K562 (cell line): ENCODE data around the gene LRP1B. TPM values are rescaled to one million over a fixed set of nuclear protein-coding genes. Genes with fewer than 3 reads are reported as not detected.

ENCODE experiments used
- ATAC-seq: fragments of 200-7000 bp; cut with Tn5 transposase; 3 replicates; pipeline ENCODE4 v1.9.1; 2020; ENCODE audit warnings: moderate library complexity
- BruUV-seq: library from RNA; stranded (reverse); fragments of 400-500 nt; replicated peaks from 2 replicates; lab custom pipeline; 2021; lab: Mats Ljungman, UMichigan
- CTCF ChIA-PET: fragments of 300-600 bp; formaldehyde crosslinking; extraction: SDS; loops from one replicate; lab custom pipeline; 2021; ENCODE audit warnings: low intra/inter-chr PET ratio; lab: Yijun Ruan, JAX
- POLR2A ChIA-PET: fragments of 300-600, 350-650 bp; sonication (Branson Sonifier 250); formaldehyde crosslinking; extraction: SDS; loops from one replicate; lab custom pipeline; 2021; ENCODE audit warnings: antibody characterized with exemption, inconsistent platforms; lab: Yijun Ruan, JAX
- DNase-seq, 4 experiments: peaks; one replicate each; pipeline versions ENCODE4 v3.0.0 to v3.0.0-alpha.2; 2011 to 2018; ENCODE audit warnings: low spot score in 3 of 4, mixed read lengths in 3 of 4; ENCODE audit errors: extremely low read depth in 1 of 4
- FAIRE-seq: peaks from 2 replicates; lab custom pipeline; 2011; peaks lifted over from hg19 to GRCh38; lab: Jason Lieb, UNC
- H2AFZ ChIP-seq: 2 replicates; pipeline ENCODE4 v1.6.0; 2011; ENCODE audit warnings: low read depth, low read length, control low read depth, inconsistent platforms
- H3K27ac ChIP-seq: fragments of 200-600 bp; 3 replicates; pipeline ENCODE4 v1.8.0; 2011; ENCODE audit warnings: low read depth, mild to moderate bottlenecking, control low read depth, inconsistent platforms, low read length, moderate library complexity, mixed read lengths; ENCODE audit errors: extremely low read depth
- H3K27me3 ChIP-seq, 2 experiments: fragments of 300-600 bp in 1 of 2; 2 replicates in 1 of 2; 3 replicates in 1 of 2; pipeline versions ENCODE4 v1.6.0 to v1.8.0; 2011; ENCODE audit warnings: inconsistent platforms in 2 of 2, low read length in 2 of 2, mild to moderate bottlenecking in 1 of 2, mixed read lengths in 1 of 2, moderate library complexity in 1 of 2; ENCODE audit not compliant: control insufficient read depth in 2 of 2, insufficient read depth in 2 of 2
- H3K36me3 ChIP-seq: fragments of 300-600 bp; 3 replicates; pipeline ENCODE4 v1.8.0; 2011; ENCODE audit warnings: mild to moderate bottlenecking, low read length, inconsistent platforms; ENCODE audit not compliant: control insufficient read depth, insufficient read depth
- H3K4me1 ChIP-seq, 2 experiments: fragments of 200-600 bp in 1 of 2; replicated peaks in 1 of 2; 2 replicates in 1 of 2; 3 replicates in 1 of 2; pipeline versions ENCODE4 v1.5.1 to v1.8.0; 2011; ENCODE audit warnings: inconsistent platforms in 2 of 2, low read length in 2 of 2, mild to moderate bottlenecking in 1 of 2, mixed read lengths in 1 of 2, moderate library complexity in 1 of 2; ENCODE audit not compliant: control insufficient read depth in 2 of 2, insufficient read depth in 2 of 2
- H3K4me2 ChIP-seq: 2 replicates; pipeline ENCODE4 v1.6.1; 2011; ENCODE audit warnings: low read length, control low read depth, inconsistent platforms, mixed read lengths; ENCODE audit not compliant: insufficient read depth
- H3K4me3 ChIP-seq: fragments of 200-600 bp; sonication (generic), shearing (Covaris generic); 2 replicates; pipeline ENCODE4 v1.5.1; 2016; ENCODE audit warnings: control low read depth, inconsistent platforms
- H3K79me2 ChIP-seq: fragments of 200-600 bp; 3 replicates; pipeline ENCODE4 v1.8.0; 2011; ENCODE audit warnings: low read length, inconsistent platforms; ENCODE audit not compliant: control insufficient read depth, insufficient read depth
- H3K9ac ChIP-seq, 2 experiments: 2 replicates each; pipeline versions ENCODE4 v1.6.0 to v1.6.1; 2011; ENCODE audit warnings: low read depth in 2 of 2, low read length in 2 of 2, control low read depth in 1 of 2, inconsistent platforms in 1 of 2, mild to moderate bottlenecking in 1 of 2, mixed read lengths in 1 of 2; ENCODE audit not compliant: insufficient read depth in 1 of 2
- H3K9me1 ChIP-seq: one replicate; pipeline ENCODE4 v1.6.0; 2011; ENCODE audit warnings: inconsistent platforms, mild to moderate bottlenecking, low read length, moderate library complexity; ENCODE audit not compliant: control insufficient read depth, insufficient read depth
- H3K9me3 ChIP-seq: replicated peaks from 2 replicates; pipeline ENCODE4 v1.5.1; 2011; ENCODE audit warnings: low read depth, low read length, inconsistent platforms; ENCODE audit not compliant: control insufficient read depth, insufficient read depth
- H4K20me1 ChIP-seq: replicated peaks from 2 replicates; pipeline ENCODE4 v1.6.1; 2011; ENCODE audit warnings: low read length, inconsistent platforms, mixed read lengths; ENCODE audit not compliant: control insufficient read depth, insufficient read depth
- ATF6 ChIP-seq: sonication (generic); formaldehyde crosslinking; IDR thresholded peaks from 2 replicates; pipeline ENCODE4 v1.4.0; 2020; ENCODE audit warnings: mild to moderate bottlenecking, missing genetic modification reagents
- HCFC1 ChIP-seq: IDR thresholded peaks from 2 replicates; pipeline ENCODE4 v1.6.1; 2012; ENCODE audit warnings: low read depth, low read length, improper control_type of control experiment
- NELFE ChIP-seq: IDR thresholded peaks from 2 replicates; pipeline ENCODE4 v1.6.1; 2011; ENCODE audit warnings: mild to moderate bottlenecking; ENCODE audit not compliant: insufficient read depth, insufficient read length
- RB1 ChIP-seq: fragments of 450-650 bp; IDR thresholded peaks from 2 replicates; pipeline ENCODE4 v1.6.1; 2017; ENCODE audit warnings: low read depth, mild to moderate bottlenecking
- STAT5A ChIP-seq: IDR thresholded peaks from 2 replicates; pipeline ENCODE4 v1.6.1; 2012; ENCODE audit warnings: low read length, inconsistent platforms, borderline replicate concordance
- WHSC1 ChIP-seq: IDR thresholded peaks from one replicate; pipeline ENCODE4 v1.6.1; 2012; ENCODE audit warnings: low read length, control low read depth, inconsistent platforms
- XRCC5 ChIP-seq: fragments of 200-400 bp; formaldehyde crosslinking; IDR thresholded peaks from 2 replicates; pipeline ENCODE4 v1.6.1; 2017; ENCODE audit warnings: low read depth, mild to moderate bottlenecking, low read length
- ZNF764 ChIP-seq: fragments of 250-450 bp; sonication (Bioruptor Pico); IDR thresholded peaks from 2 replicates; pipeline ENCODE4 v1.4.0; 2020; ENCODE audit warnings: low read depth, mild to moderate bottlenecking, moderate library complexity
- in situ Hi-C: fragments of 300-500 bp; cut with MboI; formaldehyde crosslinking; loops from 4 replicates; pipeline ENCODE4 v1.15.0; 2018; ENCODE audit warnings: inconsistent platforms, mixed read lengths
- intact Hi-C: fragments of 100-400 bp; cut with micrococcal nuclease; formaldehyde crosslinking; loops from 2 replicates; pipeline ENCODE4 v1.14.2; 2022
- polyA plus RNA-seq, 8 experiments: library from polyadenylated mRNA; depleted of rRNA in 4 of 8; stranded (reverse) in 5 of 8; unstranded in 3 of 8; fragments of >200 nt; fragmentation: Nextera tagmentation in 2 of 8; fragmentation: Illumina TruSeq in 1 of 8; extraction: Ambion mirVana in 2 of 8; extraction: Trizol in 1 of 8; gene quantifications; 2 replicates each; pipeline versions ENCODE4 v1.2.1 to v1.2.3, GENCODE V29; 2011 to 2014; ENCODE audit warnings: inconsistent platforms in 1 of 8, missing spikeins in 1 of 8
- total RNA-seq, 7 experiments: library from RNA; depleted of rRNA in 6 of 7; stranded (reverse); fragments of >200 nt in 6 of 7; fragmentation: Illumina TruSeq in 2 of 7; extraction: Trizol in 2 of 7; gene quantifications; 2 replicates each; pipeline versions ENCODE4 v1.2.1 to v1.2.3, GENCODE V29; 2011 to 2021; ENCODE audit warnings: low replicate concordance in 1 of 7
- TF ChIP-seq, protein P1 (sequence below): fragments of 450-650 bp; conservative IDR thresholded peaks from 2 replicates; pipeline ENCODE4 v1.6.1; 2016; ENCODE audit warnings: missing genetic modification characterization, low read depth, mild to moderate bottlenecking, missing compliant biosample characterization, moderate library complexity
- TF ChIP-seq, protein P2 (sequence below): fragments of 450-650 bp; IDR thresholded peaks from 2 replicates; pipeline ENCODE4 v1.6.1; 2017; ENCODE audit warnings: antibody characterized with exemption

The LRP1B gene
- total and polyA plus RNA-seq, 9 of the 15 experiments (the other 6 are each of a cell fraction or from before 2014, with no cell fraction given): not detected

DNA sequence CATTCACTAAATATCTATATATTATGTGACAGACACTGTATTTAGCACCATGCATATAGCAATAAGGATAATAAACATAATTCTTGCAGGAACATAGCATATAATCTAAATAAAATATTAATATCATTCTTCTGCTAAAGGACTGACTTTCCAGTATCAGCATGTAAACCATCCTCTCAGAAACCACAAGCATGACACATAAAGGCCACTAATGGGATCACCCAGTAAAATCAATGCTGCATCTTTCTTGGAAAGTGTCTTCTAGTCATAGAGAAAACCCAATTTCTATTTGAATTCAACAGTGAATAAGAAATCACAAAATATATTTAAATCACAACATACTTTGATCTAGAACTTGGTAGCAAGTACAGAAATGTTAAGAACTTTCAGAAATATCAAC, 5.8 kb upstream of the LRP1B start:
- no peak overlapping the region for H3K27ac ChIP-seq
- DNase-seq: no peak
- no peaks in the 10 kb centered on the region for H4K20me1 ChIP-seq
- ATAC-seq: no peak
- no TSS peak for BruUV-seq
- CTCF ChIA-PET: no interaction called here
- no peak overlapping the region for H3K4me2 ChIP-seq
- intact Hi-C loops: no loop called here
- in situ Hi-C loops: no loop called here
- H3K9me1 ChIP-seq: no peaks in the 10 kb centered on the region
- POLR2A ChIA-PET: no interaction called here
- H3K9ac ChIP-seq: no peak overlapping the region
- no peaks in the 10 kb centered on the region for H3K36me3 ChIP-seq
- no peaks in the 10 kb centered on the region for H3K79me2 ChIP-seq
- H3K4me1 ChIP-seq: no peaks in the 10 kb centered on the region
- FAIRE-seq: no peak
- no peaks in the 10 kb centered on the region for H3K9me3 ChIP-seq
- H3K27me3 ChIP-seq: no peaks in the 10 kb centered on the region
- H2AFZ ChIP-seq: no peak overlapping the region
- no peak overlapping the region for H3K4me3 ChIP-seq
- TF ChIP-seq XRCC5 (no peak), WHSC1 (no peak), ZNF764 (CRISPR knock-in tag) (no peak), RB1 (no peak), ATF6 (CRISPR knock-in tag) (no peak), HCFC1 (no peak), NELFE (no peak), STAT5A (no peak)
- TF ChIP-seq, protein P1, sequence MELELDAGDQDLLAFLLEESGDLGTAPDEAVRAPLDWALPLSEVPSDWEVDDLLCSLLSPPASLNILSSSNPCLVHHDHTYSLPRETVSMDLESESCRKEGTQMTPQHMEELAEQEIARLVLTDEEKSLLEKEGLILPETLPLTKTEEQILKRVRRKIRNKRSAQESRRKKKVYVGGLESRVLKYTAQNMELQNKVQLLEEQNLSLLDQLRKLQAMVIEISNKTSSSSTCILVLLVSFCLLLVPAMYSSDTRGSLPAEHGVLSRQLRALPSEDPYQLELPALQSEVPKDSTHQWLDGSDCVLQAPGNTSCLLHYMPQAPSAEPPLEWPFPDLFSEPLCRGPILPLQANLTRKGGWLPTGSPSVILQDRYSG (tag): no peak
- TF ChIP-seq, protein P2, sequence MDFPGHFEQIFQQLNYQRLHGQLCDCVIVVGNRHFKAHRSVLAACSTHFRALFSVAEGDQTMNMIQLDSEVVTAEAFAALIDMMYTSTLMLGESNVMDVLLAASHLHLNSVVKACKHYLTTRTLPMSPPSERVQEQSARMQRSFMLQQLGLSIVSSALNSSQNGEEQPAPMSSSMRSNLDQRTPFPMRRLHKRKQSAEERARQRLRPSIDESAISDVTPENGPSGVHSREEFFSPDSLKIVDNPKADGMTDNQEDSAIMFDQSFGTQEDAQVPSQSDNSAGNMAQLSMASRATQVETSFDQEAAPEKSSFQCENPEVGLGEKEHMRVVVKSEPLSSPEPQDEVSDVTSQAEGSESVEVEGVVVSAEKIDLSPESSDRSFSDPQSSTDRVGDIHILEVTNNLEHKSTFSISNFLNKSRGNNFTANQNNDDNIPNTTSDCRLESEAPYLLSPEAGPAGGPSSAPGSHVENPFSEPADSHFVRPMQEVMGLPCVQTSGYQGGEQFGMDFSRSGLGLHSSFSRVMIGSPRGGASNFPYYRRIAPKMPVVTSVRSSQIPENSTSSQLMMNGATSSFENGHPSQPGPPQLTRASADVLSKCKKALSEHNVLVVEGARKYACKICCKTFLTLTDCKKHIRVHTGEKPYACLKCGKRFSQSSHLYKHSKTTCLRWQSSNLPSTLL: no peak
- TF ChIP-seq, all 486 proteins: peak for 0
